Neuronal stem cell (in vitro differentiated cells): ENCODE measurements around the gene PLCH1.

Source experiments
- DNase-seq: peaks from one replicate; pipeline ENCODE4 v3.0.0-alpha.2; 2013; ENCODE audit warnings: low spot score
- H2AFZ ChIP-seq: one replicate; pipeline ENCODE4 v1.6.1; 2013; ENCODE audit warnings: mild to moderate bottlenecking, low read length, inconsistent platforms
- H2AK5ac ChIP-seq: 2 replicates; pipeline ENCODE4 v1.6.1; 2013; ENCODE audit warnings: low read depth, mild to moderate bottlenecking, inconsistent platforms, low read length, moderate library complexity, mixed read lengths
- H2BK120ac ChIP-seq: 2 replicates; pipeline ENCODE4 v1.6.1; 2013; ENCODE audit warnings: low read depth, mild to moderate bottlenecking, inconsistent platforms, low read length, moderate library complexity, mixed read lengths
- H2BK12ac ChIP-seq: one replicate; pipeline ENCODE4 v1.6.1; 2013; ENCODE audit warnings: low read length, inconsistent platforms
- H2BK15ac ChIP-seq: 2 replicates; pipeline ENCODE4 v1.6.1; 2013; ENCODE audit warnings: mild to moderate bottlenecking, low read length, inconsistent platforms, mixed read lengths
- H2BK5ac ChIP-seq: one replicate; pipeline ENCODE4 v1.6.1; 2013; ENCODE audit warnings: inconsistent platforms, mild to moderate bottlenecking, low read length, moderate library complexity
- H3K14ac ChIP-seq: one replicate; pipeline ENCODE4 v1.6.1; 2013; ENCODE audit warnings: low read length, inconsistent platforms
- H3K18ac ChIP-seq: 2 replicates; pipeline ENCODE4 v1.6.1; 2013; ENCODE audit warnings: low read length, inconsistent platforms
- H3K23ac ChIP-seq: 2 replicates; pipeline ENCODE4 v1.6.1; 2013; ENCODE audit warnings: low read depth, mild to moderate bottlenecking, mixed read lengths, low read length, inconsistent platforms; ENCODE audit not compliant: poor library complexity
- H3K27ac ChIP-seq: replicated peaks from 3 replicates; pipeline ENCODE4 v1.5.1; 2013; ENCODE audit warnings: low read length, inconsistent platforms
- H3K27me3 ChIP-seq, 3 experiments: 2 replicates each; pipeline ENCODE4 v1.6.1; 2013; ENCODE audit warnings: low read length in 3 of 3, mild to moderate bottlenecking in 2 of 3, inconsistent platforms in 1 of 3, low read depth in 1 of 3, mixed read lengths in 1 of 3, moderate library complexity in 1 of 3; ENCODE audit not compliant: control insufficient read depth in 3 of 3, insufficient read depth in 3 of 3
- H3K36me3 ChIP-seq, 2 donors: replicated peaks in 1 of 2; 2 replicates each; pipeline ENCODE4 v1.6.1; 2013; ENCODE audit warnings: low read length in 2 of 2; ENCODE audit not compliant: control insufficient read depth in 2 of 2, insufficient read depth in 2 of 2
- H3K4ac ChIP-seq: 2 replicates; pipeline ENCODE4 v1.6.1; 2013; ENCODE audit warnings: inconsistent platforms, mild to moderate bottlenecking, low read length, moderate library complexity
- H3K4me1 ChIP-seq, 2 donors: 1 replicate in 1 of 2; 2 replicates in 1 of 2; pipeline ENCODE4 v1.6.1; 2013; ENCODE audit warnings: low read length in 2 of 2, low read depth in 1 of 2; ENCODE audit not compliant: control insufficient read depth in 2 of 2, insufficient read depth in 1 of 2
- H3K4me2 ChIP-seq: one replicate; pipeline ENCODE4 v1.6.1; 2013; ENCODE audit warnings: mild to moderate bottlenecking, low read length, inconsistent platforms; ENCODE audit not compliant: insufficient read depth, poor library complexity, severe bottlenecking
- H3K4me3 ChIP-seq, 2 donors: 2 replicates each; pipeline ENCODE4 v1.5.1; 2013; ENCODE audit warnings: low read length in 2 of 2, mild to moderate bottlenecking in 2 of 2, inconsistent platforms in 1 of 2, moderate library complexity in 1 of 2
- H3K79me1 ChIP-seq: one replicate; pipeline ENCODE4 v1.6.1; 2013; ENCODE audit warnings: low read depth, mild to moderate bottlenecking, inconsistent platforms, low read length, moderate library complexity
- H3K9ac ChIP-seq: one replicate; pipeline ENCODE4 v1.6.1; 2013; ENCODE audit warnings: mild to moderate bottlenecking, low read depth, low read length, inconsistent platforms; ENCODE audit not compliant: poor library complexity
- H3K9me3 ChIP-seq, 2 donors: replicated peaks in 1 of 2; 2 replicates each; pipeline versions ENCODE3 to v1.6.1; 2013; ENCODE audit warnings: low read length in 2 of 2, mild to moderate bottlenecking in 2 of 2, inconsistent platforms in 1 of 2, low read depth in 1 of 2, mixed read lengths in 1 of 2, moderate library complexity in 1 of 2; ENCODE audit not compliant: control insufficient read depth in 2 of 2, insufficient read depth in 1 of 2
- H4K8ac ChIP-seq: one replicate; pipeline ENCODE4 v1.6.1; 2013; ENCODE audit warnings: low read depth, mild to moderate bottlenecking, inconsistent platforms, low read length, moderate library complexity
- H4K91ac ChIP-seq: one replicate; pipeline ENCODE4 v1.6.1; 2013; ENCODE audit warnings: low read length, low read depth, mild to moderate bottlenecking, inconsistent platforms; ENCODE audit not compliant: poor library complexity
- WGBS, 2 donors: extraction: QIAGEN DNeasy Blood & Tissue Kit; methylation state at CpG; one replicate each; pipeline ENCODE4 v1.1.7; 2013; ENCODE audit warnings: missing lambda C conversion rate in 2 of 2, mixed read lengths in 1 of 2; ENCODE audit not compliant: insufficient read length in 2 of 2, insufficient replicate concordance in 1 of 2; ENCODE audit errors: extremely low coverage in 2 of 2; 5-methylcytosine and 5-hydroxymethylcytosine counted together

The PLCH1 gene

DNA sequence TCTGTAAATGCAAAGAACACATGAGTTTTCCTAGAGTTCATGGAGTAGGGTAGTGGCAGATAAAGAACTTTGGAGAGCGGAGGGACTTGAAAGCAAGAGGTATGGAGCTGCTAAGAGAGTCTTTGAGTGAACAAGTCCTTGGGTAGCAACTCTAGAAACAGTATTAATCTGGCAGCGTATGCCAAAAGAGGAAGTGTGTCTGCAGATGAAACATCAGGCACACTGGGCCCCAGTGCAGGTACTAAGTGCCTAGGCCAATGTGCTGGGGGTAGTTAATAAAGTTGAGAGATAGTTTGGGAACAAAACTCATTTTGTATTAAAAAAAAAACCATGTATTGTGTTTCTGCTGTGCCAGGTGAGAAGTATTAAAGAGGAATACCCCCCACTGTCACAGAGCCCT is 228.4 kb downstream of the PLCH1 start:
- Histone ChIP-seq H3K27me3 (no peaks in the 10 kb centered on the region), H2BK12ac (no peak overlapping the region), H3K4me1 (peaks cover 2 to 33% of the 10 kb centered on the region in 2 donors), H4K8ac (no peak overlapping the region), H3K18ac (no peak overlapping the region), H3K27ac (no peak overlapping the region), H4K91ac (no peak overlapping the region), H2BK15ac (no peak overlapping the region), H2AK5ac (no peak overlapping the region), H2BK5ac (no peak overlapping the region), H3K4ac (no peak overlapping the region), H3K79me1 (no peaks in the 10 kb centered on the region), H2AFZ (no peak overlapping the region), H3K14ac (no peak overlapping the region), H3K9me3 (peaks cover 3 to 47% of the 10 kb centered on the region in 2 donors), H2BK120ac (no peak overlapping the region), H3K36me3 (peaks cover 13 to 77% of the 10 kb centered on the region in 2 donors), H3K23ac (no peak overlapping the region), H3K9ac (no peak overlapping the region), H3K4me2 (no peak overlapping the region), H3K4me3 (no peak overlapping the region)
- no CpG with 5 or more reads among the region's 2 CpGs for WGBS, 2 donors
- DNase-seq: no peak

DNA sequence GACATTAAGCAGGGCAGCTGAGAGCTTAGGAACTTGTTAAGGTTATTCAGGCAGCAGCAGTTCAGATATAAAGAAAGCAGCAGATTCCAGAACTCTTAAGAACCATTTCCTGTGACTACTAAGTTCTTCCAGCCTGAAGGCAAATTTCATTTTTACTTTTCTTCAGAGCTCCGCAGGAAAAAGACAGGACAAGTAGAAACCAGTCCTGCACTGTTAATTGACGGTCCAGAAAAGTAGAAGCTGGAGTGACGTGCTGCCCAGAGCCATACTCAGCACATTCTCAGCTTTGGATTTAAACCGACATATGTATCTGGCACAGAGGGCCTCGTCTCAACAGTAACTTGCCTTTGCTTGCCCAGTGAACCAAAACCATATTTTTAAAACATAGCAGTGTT is 232.0 kb downstream of the PLCH1 start:
- H3K14ac ChIP-seq: no peak overlapping the region
- no peaks in the 10 kb centered on the region for H3K79me1 ChIP-seq
- H3K27me3 ChIP-seq: no peaks in the 10 kb centered on the region
- peaks cover 3 to 42% of the 10 kb centered on the region in 2 donors for H3K9me3 ChIP-seq
- no CpG with 5 or more reads among the region's 5 CpGs for WGBS, 2 donors
- no peak overlapping the region for H2AK5ac ChIP-seq
- no peak overlapping the region for H2BK12ac ChIP-seq
- H3K4me3 ChIP-seq: no peak overlapping the region
- H4K91ac ChIP-seq: no peak overlapping the region
- DNase-seq: no peak
- H3K18ac ChIP-seq: no peak overlapping the region
- H3K4me1 ChIP-seq: peaks cover 0 to 4% of the 10 kb centered on the region in 2 donors
- H4K8ac ChIP-seq: no peak overlapping the region
- H2BK15ac ChIP-seq: no peak overlapping the region
- no peak overlapping the region for H3K4me2 ChIP-seq
- H2BK5ac ChIP-seq: no peak overlapping the region
- no peak overlapping the region for H3K23ac ChIP-seq
- no peak overlapping the region for H3K9ac ChIP-seq
- no peak overlapping the region for H3K4ac ChIP-seq
- H3K27ac ChIP-seq: no peak overlapping the region
- H2BK120ac ChIP-seq: no peak overlapping the region
- peaks cover 13 to 60% of the 10 kb centered on the region in 2 donors for H3K36me3 ChIP-seq
- H2AFZ ChIP-seq: no peak overlapping the region

- Histone ChIP-seq H2BK15ac (no peak overlapping the region), H3K4ac (no peak overlapping the region), H2BK12ac (no peak overlapping the region), H2BK5ac (no peak overlapping the region), H3K14ac (no peak overlapping the region), H3K9ac (no peak overlapping the region), H3K23ac (no peak overlapping the region), H4K91ac (no peak overlapping the region), H3K27ac (no peak overlapping the region), H3K27me3 (no peaks in the 10 kb centered on the region), H2AK5ac (no peak overlapping the region), H3K18ac (no peak overlapping the region), H2BK120ac (no peak overlapping the region), H4K8ac (no peak overlapping the region), H3K4me2 (no peak overlapping the region), H3K4me1 (no peaks in the 10 kb centered on the region), H3K9me3 (peaks cover 3 to 38% of the 10 kb centered on the region in 2 donors), H2AFZ (no peak overlapping the region), H3K79me1 (no peaks in the 10 kb centered on the region), H3K36me3 (peaks cover 13 to 54% of the 10 kb centered on the region in 2 donors), H3K4me3 (no peak overlapping the region)
- DNase-seq: no peak
- no CpG with 5 or more reads among the region's 8 CpGs for WGBS, 2 donors
Observed at GRCh38 chr3:155512175-155512866, 232.6 kb downstream of the PLCH1 start.

- no peak overlapping the region for H2BK12ac ChIP-seq
- H3K27ac ChIP-seq: no peak overlapping the region
- no peak overlapping the region for H2AK5ac ChIP-seq
- no peak overlapping the region for H4K91ac ChIP-seq
- no CpG with 5 or more reads among the region's 1 CpG for WGBS, 2 donors
- DNase-seq: no peak
- H3K4ac ChIP-seq: no peak overlapping the region
- H2BK5ac ChIP-seq: no peak overlapping the region
- H3K4me1 ChIP-seq: peaks cover 0 to 2% of the 10 kb centered on the region in 2 donors
- H3K4me3 ChIP-seq: peak overlapping the region in 1 of 2 donors; percentile 55
- no peak overlapping the region for H3K23ac ChIP-seq
- H3K27me3 ChIP-seq: no peaks in the 10 kb centered on the region
- no peak overlapping the region for H4K8ac ChIP-seq
- no peak overlapping the region for H2AFZ ChIP-seq
- peaks cover 4 to 65% of the 10 kb centered on the region in 2 donors for H3K36me3 ChIP-seq
- H3K18ac ChIP-seq: no peak overlapping the region
- H2BK120ac ChIP-seq: no peak overlapping the region
- no peaks in the 10 kb centered on the region for H3K79me1 ChIP-seq
- no peak overlapping the region for H2BK15ac ChIP-seq
- no peak overlapping the region for H3K4me2 ChIP-seq
- H3K9me3 ChIP-seq: peaks cover 0 to 11% of the 10 kb centered on the region in 2 donors
- no peak overlapping the region for H3K14ac ChIP-seq
- H3K9ac ChIP-seq: no peak overlapping the region
Observed at GRCh38 chr3:155504682-155505081, 240.2 kb downstream of the PLCH1 start.
